Spleen (tissue), 7 donors: Measurements from ENCODE around the gene CNN1.

Source experiments
- CTCF ChIP-seq, 11 experiments: fragments of 200-600 bp in 7 of 11; fragments of 450-650 bp in 4 of 11; sonication (generic) in 4 of 11; IDR thresholded peaks in 8 of 11; conservative IDR thresholded peaks in 3 of 11; 1 replicate in 7 of 11; 2 replicates in 4 of 11; pipeline versions ENCODE4 v1.4.0 to v1.8.0; 2016 to 2021; ENCODE audit warnings: antibody characterized with exemption in 11 of 11, inconsistent platforms in 4 of 11, mild to moderate bottlenecking in 1 of 11
- POLR2A ChIP-seq, 3 donors: fragments of 450-650 bp; IDR thresholded peaks; one replicate each; pipeline ENCODE4 v1.5.1; 2017; ENCODE audit warnings: antibody characterized with exemption in 3 of 3, mild to moderate bottlenecking in 1 of 3
- POLR2AphosphoS5 ChIP-seq, 3 donors: sonication (generic); formaldehyde crosslinking; IDR thresholded peaks; one replicate each; pipeline ENCODE4 v1.5.1; 2017; ENCODE audit warnings: antibody characterized with exemption in 3 of 3
- donor health status: DM: no; HTN: no; CAD: no; lungs with moderate emphysema.
- donor health status: DM: no; HTN: no; CAD: no.
- donor health status: DM: no; HTN: no; CAD: no.

GRCh38 chr19:11587975-11588631 lies 49.5 kb downstream of the CNN1 start:
- TF ChIP-seq CTCF (IDR thresholded peaks at IDR 0.05 in 8 of 11, conservative IDR thresholded peaks at IDR 0.05 in 3 of 11) (peak in 6 of 11 experiments; percentile 3 to 58 (median 46)), POLR2A (IDR thresholded peaks at IDR 0.05) (no peak), POLR2AphosphoS5 (IDR thresholded peaks at IDR 0.05) (no peak)
